ENCODE data around the gene ZNF300.
"Not testable (repeated sequence)": the region's sequence is repeated elsewhere in the genome, so short reads cannot be mapped to it uniquely, and the experiment has no call there.

Gene ZNF300

GRCh38 chr5:150848271-150848670 is 56.5 kb downstream of the ZNF300 start:
- TF ChIP-seq USF1 (IDR thresholded peaks at IDR 0.05) (0 out of 2 replicates have a peak, but pooled peaks have one; percentile 7), FOXM1 (IDR thresholded peaks at IDR 0.05; ENCODE audit: borderline replicate concordance, low read depth) (no peak)

GRCh38 chr5:150847334-150847695 is 57.5 kb downstream of the ZNF300 start:
- TF ChIP-seq TEAD4 (IDR thresholded peaks at IDR 0.05) (no peak), EGR1 (IDR thresholded peaks at IDR 0.05) (no peak), FOXM1 (IDR thresholded peaks at IDR 0.05; ENCODE audit: borderline replicate concordance, low read depth) (no peak), CEBPB (IDR thresholded peaks at IDR 0.05) (no peak), TAF1 (IDR thresholded peaks at IDR 0.05; ENCODE audit: low read depth) (no peak), TCF12 (IDR thresholded peaks at IDR 0.05; ENCODE audit: low read depth) (no peak), YY1 (IDR thresholded peaks at IDR 0.05; ENCODE audit: low read depth) (no peak), RAD21 (IDR thresholded peaks at IDR 0.05; ENCODE audit: low read depth) (no peak), ZBTB7A (IDR thresholded peaks at IDR 0.05; ENCODE audit: low read depth) (no peak), EP300 (IDR thresholded peaks at IDR 0.05; ENCODE audit: borderline replicate concordance) (no peak), USF1 (IDR thresholded peaks at IDR 0.05) (no peak), CREB1 (IDR thresholded peaks at IDR 0.05; ENCODE audit: low read depth) (no peak), NFIC (IDR thresholded peaks at IDR 0.05) (no peak)

GRCh38 chr5:150846654-150847333 is 58.0 kb downstream of the ZNF300 start:
- no peak for TF ChIP-seq CEBPB (IDR thresholded peaks at IDR 0.05)
- peak; percentile 96 for TF ChIP-seq MAX (IDR thresholded peaks at IDR 0.05)
- peak; percentile 91 for TF ChIP-seq RAD21 (IDR thresholded peaks at IDR 0.05; ENCODE audit: low read depth)

- not testable (repeated sequence) for TF ChIP-seq CREB1 (IDR thresholded peaks at IDR 0.05; ENCODE audit: low read depth); TCF12 (IDR thresholded peaks at IDR 0.05; ENCODE audit: low read depth); MAX (IDR thresholded peaks at IDR 0.05)
Measured at GRCh38 chr5:150846308-150846653, 58.5 kb downstream of the ZNF300 start, which contains the start of gene IRGM. IRGM (plus strand) TSS chr5:150846521; CDS start chr5:150848124, 1,603 bp downstream.
